ENCODE data around the gene ADCY5.

- TF ChIP-seq, protein P1, sequence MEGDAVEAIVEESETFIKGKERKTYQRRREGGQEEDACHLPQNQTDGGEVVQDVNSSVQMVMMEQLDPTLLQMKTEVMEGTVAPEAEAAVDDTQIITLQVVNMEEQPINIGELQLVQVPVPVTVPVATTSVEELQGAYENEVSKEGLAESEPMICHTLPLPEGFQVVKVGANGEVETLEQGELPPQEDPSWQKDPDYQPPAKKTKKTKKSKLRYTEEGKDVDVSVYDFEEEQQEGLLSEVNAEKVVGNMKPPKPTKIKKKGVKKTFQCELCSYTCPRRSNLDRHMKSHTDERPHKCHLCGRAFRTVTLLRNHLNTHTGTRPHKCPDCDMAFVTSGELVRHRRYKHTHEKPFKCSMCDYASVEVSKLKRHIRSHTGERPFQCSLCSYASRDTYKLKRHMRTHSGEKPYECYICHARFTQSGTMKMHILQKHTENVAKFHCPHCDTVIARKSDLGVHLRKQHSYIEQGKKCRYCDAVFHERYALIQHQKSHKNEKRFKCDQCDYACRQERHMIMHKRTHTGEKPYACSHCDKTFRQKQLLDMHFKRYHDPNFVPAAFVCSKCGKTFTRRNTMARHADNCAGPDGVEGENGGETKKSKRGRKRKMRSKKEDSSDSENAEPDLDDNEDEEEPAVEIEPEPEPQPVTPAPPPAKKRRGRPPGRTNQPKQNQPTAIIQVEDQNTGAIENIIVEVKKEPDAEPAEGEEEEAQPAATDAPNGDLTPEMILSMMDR (IDR thresholded peaks at IDR 0.05) = no peak
- TF ChIP-seq REST (IDR thresholded peaks at IDR 0.05; ENCODE audit: insufficient read depth in 1 of 2, low read depth in 2 of 2, low read length in 1 of 2) = no peak
- TF ChIP-seq SIN3A (IDR thresholded peaks at IDR 0.05; ENCODE audit: borderline replicate concordance, insufficient read depth, low read depth, low read length) = no peak
- TF ChIP-seq POLR2AphosphoS5 (IDR thresholded peaks at IDR 0.05; ENCODE audit: low read depth, low read length) = no peak
These were observed 143.7 kb downstream of the ADCY5 start for GRCh38 chr3:123305192-123305591.

Data from Panc1 (cell line).